HepG2 (cell line): Measurements from ENCODE around the gene C1orf74. TPM values are rescaled to one million over a fixed set of nuclear protein-coding genes. Genes with fewer than 3 reads are reported as not detected.
A peak's percentile ranks its signal among the peaks of the same experiment; 100 is the strongest.

Experiments used
- BORCS8-MEF2B ChIP-seq: sonication (generic); formaldehyde crosslinking; IDR thresholded peaks from 2 replicates; pipeline ENCODE4 v1.8.0; 2022; ENCODE audit warnings: mild to moderate bottlenecking, missing genetic modification reagents
- CSRNP2 ChIP-seq: sonication (generic); formaldehyde crosslinking; conservative IDR thresholded peaks from 2 replicates; pipeline ENCODE4 v1.8.0; 2022; ENCODE audit warnings: low read depth, missing genetic modification reagents
- CTCF ChIP-seq: sonication (generic); formaldehyde crosslinking; IDR thresholded peaks from 2 replicates; pipeline ENCODE4 v1.5.0; 2020; ENCODE audit warnings: mild to moderate bottlenecking, missing genetic modification reagents, moderate library complexity
- FOXK2 ChIP-seq: fragments of 450-650 bp; IDR thresholded peaks from 2 replicates; pipeline ENCODE4 v1.6.1; 2016
- NFIC ChIP-seq: IDR thresholded peaks from 2 replicates; pipeline ENCODE4 v1.6.1; 2012; ENCODE audit warnings: mild to moderate bottlenecking, low read length, inconsistent platforms
- POLR2G ChIP-seq: fragments of 200-400 bp; formaldehyde crosslinking; IDR thresholded peaks from 2 replicates; pipeline ENCODE4 v1.6.1; 2018; ENCODE audit warnings: mild to moderate bottlenecking, low read depth, low read length, moderate library complexity
- TBX2 ChIP-seq: sonication (generic); formaldehyde crosslinking; IDR thresholded peaks from 2 replicates; pipeline ENCODE4 v1.5.0; 2020; ENCODE audit warnings: missing genetic modification reagents, mild to moderate bottlenecking, borderline replicate concordance
- TFAP4 ChIP-seq: sonication (generic); IDR thresholded peaks from 2 replicates; pipeline ENCODE4 v1.6.1; 2016; ENCODE audit warnings: low read depth, borderline replicate concordance
- ZFP41 ChIP-seq: sonication (generic); formaldehyde crosslinking; IDR thresholded peaks from 2 replicates; pipeline ENCODE4 v1.4.0; 2020; ENCODE audit warnings: mild to moderate bottlenecking, missing genetic modification reagents, borderline replicate concordance
- ZNF24 ChIP-seq: fragments of 450-650 bp; IDR thresholded peaks from 2 replicates; pipeline ENCODE4 v1.6.1; 2017; ENCODE audit warnings: antibody characterized with exemption, mild to moderate bottlenecking
- ZNF430 ChIP-seq: sonication (generic); formaldehyde crosslinking; IDR thresholded peaks from 2 replicates; pipeline ENCODE4 v1.9.0; 2021; ENCODE audit warnings: mild to moderate bottlenecking, missing genetic modification reagents
- ZNF446 ChIP-seq: sonication (generic); formaldehyde crosslinking; IDR thresholded peaks from 2 replicates; pipeline ENCODE4 v1.5.0; 2020; ENCODE audit warnings: mild to moderate bottlenecking, missing genetic modification reagents
- ZNF513 ChIP-seq: sonication (generic); formaldehyde crosslinking; conservative IDR thresholded peaks from 2 replicates; pipeline ENCODE4 v1.5.0; 2020; ENCODE audit warnings: missing genetic modification reagents
- ZNF558 ChIP-seq: sonication (generic); formaldehyde crosslinking; IDR thresholded peaks from 2 replicates; pipeline ENCODE4 v1.9.0; 2022; ENCODE audit warnings: mild to moderate bottlenecking, missing genetic modification reagents, borderline replicate concordance
- ZNF784 ChIP-seq: sonication (generic); formaldehyde crosslinking; IDR thresholded peaks from 2 replicates; pipeline ENCODE4 v1.5.1; 2020; ENCODE audit warnings: missing genetic modification reagents, mild to moderate bottlenecking, borderline replicate concordance
- ZSCAN30 ChIP-seq: sonication (generic); formaldehyde crosslinking; IDR thresholded peaks from 2 replicates; pipeline ENCODE4 v1.5.0; 2020; ENCODE audit warnings: mild to moderate bottlenecking, missing genetic modification reagents
- polyA plus RNA-seq, 8 experiments: library from polyadenylated mRNA; depleted of rRNA in 3 of 8; stranded (reverse) in 7 of 8; unstranded in 1 of 8; fragments of >200 nt; fragmentation: Illumina TruSeq in 4 of 8; extraction: Trizol in 4 of 8; gene quantifications; 2 replicates each; pipeline versions ENCODE4 v1.2.1 to v1.2.3, GENCODE V29; 2011 to 2016; ENCODE audit warnings: low read depth in 4 of 8, missing spikeins in 1 of 8, mixed read lengths in 1 of 8; ENCODE audit not compliant: insufficient read depth in 1 of 8
- total RNA-seq, 5 experiments: library from RNA; depleted of rRNA; stranded (reverse); fragments of >200 nt; fragmentation: Illumina TruSeq; extraction: Trizol; gene quantifications; 2 replicates each; pipeline ENCODE4 v1.2.3, GENCODE V29; 2016; ENCODE audit warnings: low read depth in 1 of 5

Gene C1orf74
- total and polyA plus RNA-seq, 2 of the 13 experiments (the other 11 are each of a cell fraction or from before 2014, with no cell fraction given) = 0.33 to 0.71 TPM

GRCh38 chr1:209823143-209824041, 39.0 kb upstream of the C1orf74 start (continued):
- TF ChIP-seq CTCF (CRISPR knock-in tag) = peak; percentile 66
- TF ChIP-seq POLR2G = no peak
- no peak for TF ChIP-seq ZSCAN30 (CRISPR knock-in tag)
- no peak for TF ChIP-seq ZNF430
- peak; percentile 44; the same call in 1 of the 2 replicates for TF ChIP-seq ZNF24
- peak; percentile 37; the same call in 1 of the 2 replicates for TF ChIP-seq TFAP4
- TF ChIP-seq NFIC = no peak
- no peak for TF ChIP-seq BORCS8-MEF2B (CRISPR knock-in tag)
- TF ChIP-seq FOXK2 = no peak
- TF ChIP-seq CSRNP2 (CRISPR knock-in tag) = no peak
- no peak for TF ChIP-seq ZNF784 (CRISPR knock-in tag)
- TF ChIP-seq ZNF446 (CRISPR knock-in tag) = no peak
- no peak for TF ChIP-seq ZFP41
- no peak for TF ChIP-seq ZNF558 (CRISPR knock-in tag)
- no peak for TF ChIP-seq ZNF513
- TF ChIP-seq TBX2 (CRISPR knock-in tag) = no peak
